IMR-90 (cell line): ENCODE data around the gene TM4SF4.

Source experiments
- CTCF ChIP-seq: conservative IDR thresholded peaks from 2 replicates; pipeline ENCODE4 v1.5.1; 2012; ENCODE audit warnings: mild to moderate bottlenecking, low read depth, low read length, improper control_type of control experiment
- POLR2A ChIP-seq: IDR thresholded peaks from 2 replicates; pipeline ENCODE4 v1.6.1; 2012; ENCODE audit warnings: mild to moderate bottlenecking, low read depth, low read length
- RCOR1 ChIP-seq: IDR thresholded peaks from 2 replicates; pipeline ENCODE4 v1.6.1; 2012; ENCODE audit warnings: mild to moderate bottlenecking, low read length, improper control_type of control experiment; ENCODE audit not compliant: insufficient replicate concordance

DNA sequence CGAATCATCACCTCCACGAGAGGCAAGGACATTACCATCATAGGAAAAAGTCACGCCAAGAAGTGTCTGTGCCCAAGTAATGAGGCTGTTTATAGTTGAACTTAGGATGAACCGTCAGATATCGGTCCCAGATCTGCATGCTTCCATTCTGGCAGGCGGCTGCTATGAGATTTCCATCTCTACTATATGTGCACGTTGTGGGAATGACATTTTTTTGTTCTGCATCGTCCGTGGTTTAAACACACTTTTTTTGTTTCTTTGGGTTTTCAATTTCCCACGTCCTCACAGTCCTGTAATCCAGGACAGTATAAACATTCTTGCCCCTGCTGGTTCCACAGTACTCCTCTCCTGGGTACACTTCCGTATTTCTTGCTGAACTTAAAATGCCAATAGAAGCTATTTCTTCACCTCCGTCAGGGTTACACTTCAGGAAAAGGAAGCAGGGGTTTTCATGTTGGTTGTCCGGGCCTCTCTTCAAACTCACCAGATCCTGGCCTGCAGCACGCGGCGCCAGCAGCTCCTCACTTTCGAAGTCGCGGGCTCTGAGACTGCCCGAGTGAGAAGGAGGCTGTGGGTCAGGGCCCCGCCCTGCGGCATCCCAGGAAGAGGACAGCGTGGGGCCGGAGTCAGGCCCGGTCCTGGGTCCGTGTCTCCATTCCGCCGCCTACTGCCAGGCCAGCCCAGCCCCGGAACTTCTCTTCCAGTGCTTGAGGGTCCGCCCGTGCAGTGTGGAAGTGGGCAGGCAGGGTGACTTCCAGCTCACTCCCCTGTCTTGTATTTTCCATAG, 9.8 kb upstream of the TM4SF4 start:
- TF ChIP-seq CTCF: no peak
- TF ChIP-seq RCOR1: no peak
- TF ChIP-seq POLR2A: no peak
